KBM-7 (cell line): ENCODE measurements around the gene CHCHD6.
"Not testable (repeated sequence)": the region's sequence is repeated elsewhere in the genome, so short reads cannot be mapped to it uniquely, and the experiment has no call there.

Experiments
- DNase-seq: peaks from one replicate; pipeline ENCODE4 v3.0.0-alpha.2; 2015
- in situ Hi-C: fragments of 300-500 bp; cut with MboI; formaldehyde crosslinking; loops from 2 replicates; pipeline ENCODE4 v1.14.3; 2020; ENCODE audit warnings: low sequenced_read_pairs, low pct_unique_long_range_greater_than_20kb, mixed read lengths

The CHCHD6 gene

DNA sequence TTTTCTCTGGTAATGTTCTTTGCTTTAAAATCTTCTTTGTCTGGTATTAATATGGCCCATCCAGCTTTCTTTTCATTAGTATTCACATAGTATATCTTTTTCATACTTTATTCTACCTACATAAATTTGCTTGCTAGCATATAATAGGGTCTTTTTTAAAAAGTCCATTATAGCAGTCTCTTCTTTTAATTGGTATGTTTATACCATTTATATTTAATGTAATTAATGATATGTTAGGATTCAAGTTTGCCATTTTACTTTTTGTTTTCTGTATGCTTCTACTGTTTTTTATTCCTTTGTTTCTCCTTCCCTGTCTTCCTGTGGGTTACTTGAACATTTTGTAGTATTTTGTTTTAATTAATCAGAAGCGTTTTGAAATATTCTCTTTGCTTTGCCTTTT lies 89.0 kb downstream of the CHCHD6 start:
- in situ Hi-C loops: no loop called here
- DNase-seq: no peak

DNA sequence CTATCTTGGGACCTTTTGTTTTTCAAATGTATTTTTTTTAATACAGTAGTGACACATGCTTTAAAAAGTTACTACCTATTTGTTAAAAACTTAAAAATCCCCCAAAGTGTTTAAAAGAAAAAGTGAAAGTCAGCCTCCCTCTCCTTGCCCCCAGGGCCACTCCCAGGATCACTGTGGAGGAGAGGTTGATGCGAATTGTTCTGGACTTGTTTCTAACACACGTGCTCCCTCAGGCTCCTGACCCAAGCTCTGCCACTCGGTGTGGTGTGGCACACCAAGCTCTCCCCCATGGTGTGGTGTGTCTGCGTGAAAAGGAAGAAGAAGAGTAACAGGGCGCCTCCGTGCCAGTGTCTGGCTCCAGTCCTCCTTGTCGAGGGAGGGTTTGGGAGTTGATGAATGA lies 93.5 kb downstream of the CHCHD6 start:
- in situ Hi-C loops: no loop called here
- no peak for DNase-seq

DNA sequence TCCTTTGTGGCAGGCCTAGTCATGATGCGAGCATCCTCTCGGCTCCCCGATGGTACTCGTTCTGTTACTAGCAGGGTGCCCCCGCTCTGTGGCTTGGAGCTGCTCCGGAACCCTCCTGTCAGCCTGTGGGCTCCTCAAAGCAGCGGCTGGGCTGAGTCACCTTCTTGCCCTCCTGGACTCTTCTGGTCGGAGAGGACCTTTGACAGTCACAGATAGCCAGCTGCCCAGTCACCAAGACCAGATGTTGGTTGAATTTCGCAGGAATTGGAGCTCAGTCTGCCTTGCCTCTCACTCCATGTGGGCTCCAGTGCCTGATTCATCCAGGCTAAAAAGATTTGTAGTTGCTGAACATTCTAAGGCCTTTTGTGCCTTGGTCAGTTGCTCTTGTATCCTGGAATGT lies 94.5 kb downstream of the CHCHD6 start:
- no peak for DNase-seq
- in situ Hi-C loops: no loop called here

DNA sequence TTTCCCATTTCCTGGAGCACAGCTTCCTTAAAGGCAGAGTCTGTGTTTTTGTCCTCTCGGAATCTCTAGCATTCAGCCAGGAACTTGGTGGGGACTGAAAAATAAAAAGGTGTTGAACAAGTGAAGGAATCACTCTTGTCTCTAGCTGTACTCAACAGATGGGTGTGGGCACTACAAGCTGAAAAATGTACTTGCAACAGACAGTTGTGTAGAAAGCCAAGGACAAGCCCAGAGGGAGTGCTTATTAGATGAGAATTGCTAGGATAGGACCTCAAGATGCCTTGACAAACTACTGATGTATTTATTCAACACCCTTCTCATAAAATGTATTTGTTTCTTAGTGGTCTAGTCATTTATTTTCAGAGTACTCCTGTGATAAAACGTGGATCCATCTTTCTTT lies 95.1 kb downstream of the CHCHD6 start:
- in situ Hi-C loops: no loop called here

DNA sequence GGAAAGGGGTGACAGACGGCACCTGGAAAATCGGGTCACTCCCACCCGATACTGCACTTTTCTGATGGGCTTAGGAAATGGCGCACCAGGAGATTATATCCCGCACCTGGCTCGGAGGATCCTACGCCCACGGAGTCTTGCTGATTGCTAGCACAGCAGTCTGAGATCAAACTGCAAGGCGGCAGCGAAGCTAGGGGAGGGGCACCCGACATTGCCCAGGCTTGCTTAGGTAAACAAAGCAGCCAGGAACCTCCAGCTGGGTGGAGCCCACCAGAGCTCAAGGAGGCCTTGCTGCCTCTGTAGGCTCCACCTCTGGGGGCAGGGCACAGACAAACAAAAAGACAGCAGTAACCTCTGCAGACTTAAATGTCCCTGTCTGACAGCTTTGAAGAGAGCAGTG lies 97.3 kb downstream of the CHCHD6 start:
- in situ Hi-C loops, DNase-seq: not testable (repeated sequence)

More for the DNA sequence above, 95.1 kb downstream of the CHCHD6 start:
- DNase-seq: no peak

DNA sequence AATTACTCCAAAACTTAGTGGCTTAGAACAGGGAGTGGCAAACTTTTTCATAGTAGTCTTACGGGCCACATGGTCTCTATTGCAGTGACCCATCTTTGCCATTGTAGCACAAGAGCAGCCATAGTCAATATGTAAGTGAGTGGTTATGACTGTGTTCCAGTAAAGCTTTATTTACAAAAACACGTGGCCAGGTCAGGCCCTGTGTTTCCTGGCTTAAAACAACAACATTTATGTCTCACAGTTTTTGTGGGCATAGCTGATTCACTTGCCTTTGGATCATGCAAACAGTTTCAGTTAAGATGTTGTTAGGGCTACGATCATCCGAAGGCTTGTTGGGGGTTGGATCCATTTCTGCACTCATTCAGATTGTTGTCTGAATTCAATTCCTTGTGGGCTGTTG lies 103.8 kb downstream of the CHCHD6 start:
- in situ Hi-C loops: no loop called here
- DNase-seq: no peak

DNA sequence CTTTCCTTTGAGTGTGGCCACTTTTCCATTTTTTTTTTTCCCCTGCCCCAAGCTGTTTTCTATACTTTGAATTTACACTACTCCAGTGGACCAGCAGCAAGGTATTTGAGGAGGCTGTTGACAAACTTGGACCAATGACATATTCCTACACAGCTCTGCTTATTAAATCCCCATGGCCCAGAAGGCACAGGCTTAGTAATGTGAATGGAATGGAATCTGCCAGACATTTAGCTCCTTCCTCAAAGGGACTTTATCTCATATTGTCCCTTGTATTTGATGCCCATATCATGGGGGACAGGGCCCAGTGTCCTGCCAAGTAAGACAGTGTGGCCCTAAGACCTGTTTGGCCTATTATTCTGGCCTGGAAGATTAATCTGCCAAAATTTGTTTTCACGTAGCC lies 107.5 kb downstream of the CHCHD6 start:
- in situ Hi-C loops: no loop called here
- DNase-seq: no peak

DNA sequence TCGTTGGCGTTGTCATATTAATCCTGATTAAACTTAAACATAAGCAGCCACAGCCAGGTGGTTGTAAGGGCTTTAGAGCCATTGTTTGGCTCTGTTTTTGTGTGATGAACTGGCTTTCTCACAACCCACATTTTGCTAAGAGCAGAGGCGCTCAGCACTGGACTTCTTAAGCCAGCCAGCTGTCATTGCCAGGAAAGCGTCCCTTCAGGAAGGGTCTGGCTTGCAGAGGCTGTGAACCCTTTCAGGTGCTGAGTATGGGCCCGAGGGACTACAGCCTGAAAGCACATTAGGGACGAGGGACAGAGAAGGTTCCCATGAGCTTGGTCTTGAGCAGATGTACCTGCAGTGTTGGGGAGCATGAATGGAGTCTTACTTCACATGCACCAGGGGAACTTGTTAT lies 112.3 kb downstream of the CHCHD6 start:
- in situ Hi-C loops: no loop called here
- DNase-seq: no peak

DNA sequence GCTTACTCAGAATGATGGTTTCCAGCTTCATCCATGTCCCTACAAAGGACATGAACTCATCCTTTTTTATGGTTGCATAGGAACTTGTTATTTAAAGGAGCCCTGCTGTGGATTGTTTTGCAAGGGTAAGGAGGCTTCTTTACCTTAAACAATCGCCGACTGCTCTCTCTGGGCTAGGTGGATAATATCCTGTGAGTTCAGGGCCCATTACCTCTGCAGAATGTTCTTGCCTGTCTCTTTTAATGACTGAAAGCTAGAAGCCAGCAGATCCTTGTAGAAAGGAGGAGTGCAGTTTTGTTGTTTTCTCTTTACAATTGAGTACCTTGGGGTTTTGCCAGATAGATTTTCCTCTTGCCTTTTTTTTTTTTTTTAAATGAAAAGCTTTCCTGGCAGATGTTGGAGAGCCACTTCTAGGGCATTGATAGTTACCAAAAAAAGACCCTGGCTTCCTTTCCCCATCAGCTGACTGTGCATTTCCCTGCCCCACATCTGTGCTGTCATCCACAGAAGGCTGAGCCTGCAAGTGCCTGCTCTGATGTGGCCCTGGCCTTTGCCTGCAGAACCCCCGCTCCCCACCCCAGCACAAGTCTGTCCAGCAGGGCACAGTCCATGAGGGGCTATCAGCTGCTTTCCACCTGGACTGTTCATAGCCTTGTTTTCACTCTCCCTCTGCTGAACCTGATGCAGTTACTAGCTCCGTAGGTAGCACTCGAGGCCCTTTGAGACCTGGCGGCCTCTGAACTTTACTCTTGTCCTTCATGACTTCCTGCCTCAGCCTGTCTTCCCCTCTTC lies 113.1 kb downstream of the CHCHD6 start:
- no peak for DNase-seq
- in situ Hi-C loops: no loop called here

DNA sequence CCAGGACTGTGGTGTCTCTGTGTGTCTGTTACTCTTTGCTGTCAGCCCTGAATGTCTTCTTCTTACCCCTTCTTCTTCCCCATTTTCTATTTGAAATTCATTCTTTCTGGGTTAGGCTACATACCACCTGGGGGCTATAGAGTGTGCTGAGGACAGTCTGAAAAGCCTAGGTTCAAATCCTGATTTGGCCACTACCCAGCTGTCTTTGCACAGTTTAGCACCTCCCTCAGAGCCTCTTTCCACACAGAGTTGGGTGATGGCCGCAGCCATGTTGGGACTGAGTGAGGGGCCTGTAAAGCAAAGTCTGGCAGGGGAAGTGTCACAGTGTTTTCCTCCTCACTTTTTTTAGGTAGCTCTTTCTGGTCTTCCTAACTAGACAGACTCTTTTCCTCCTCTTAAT lies 113.7 kb downstream of the CHCHD6 start:
- no peak for DNase-seq
- in situ Hi-C loops: no loop called here

DNA sequence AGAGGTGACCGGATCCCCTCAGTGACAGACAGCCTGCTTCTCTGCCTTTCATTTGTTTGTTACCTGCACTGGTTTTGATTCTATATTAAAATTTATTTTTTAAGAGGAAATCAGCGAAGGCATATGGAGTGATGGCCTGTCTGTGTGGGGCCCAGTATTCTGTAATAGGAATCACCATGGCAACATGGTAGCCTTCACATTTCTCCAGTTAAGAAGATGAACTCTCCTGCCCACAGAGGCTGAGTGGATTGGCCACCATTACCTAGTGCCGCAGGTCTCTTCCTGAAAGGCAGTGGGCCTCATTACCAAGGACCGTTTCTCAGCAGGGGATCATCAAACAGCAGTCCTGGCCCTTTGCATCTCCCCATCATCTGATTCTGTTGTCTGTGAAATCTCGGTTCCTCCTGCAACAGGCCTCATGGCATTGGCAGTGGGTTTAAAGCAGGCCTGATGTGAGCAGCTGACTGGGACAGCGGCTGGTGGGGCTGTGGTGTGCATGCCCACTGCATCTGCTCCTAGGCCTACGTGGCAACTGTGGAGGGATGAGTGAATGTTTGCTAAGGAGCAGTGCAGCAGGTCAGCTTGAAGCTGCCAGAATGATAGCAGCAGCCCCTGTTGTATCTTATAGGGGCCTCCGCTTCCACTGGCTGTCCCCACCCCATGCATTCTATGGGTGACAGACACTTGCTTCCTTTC lies 114.5 kb downstream of the CHCHD6 start:
- in situ Hi-C loops: no loop called here
- no peak for DNase-seq

DNA sequence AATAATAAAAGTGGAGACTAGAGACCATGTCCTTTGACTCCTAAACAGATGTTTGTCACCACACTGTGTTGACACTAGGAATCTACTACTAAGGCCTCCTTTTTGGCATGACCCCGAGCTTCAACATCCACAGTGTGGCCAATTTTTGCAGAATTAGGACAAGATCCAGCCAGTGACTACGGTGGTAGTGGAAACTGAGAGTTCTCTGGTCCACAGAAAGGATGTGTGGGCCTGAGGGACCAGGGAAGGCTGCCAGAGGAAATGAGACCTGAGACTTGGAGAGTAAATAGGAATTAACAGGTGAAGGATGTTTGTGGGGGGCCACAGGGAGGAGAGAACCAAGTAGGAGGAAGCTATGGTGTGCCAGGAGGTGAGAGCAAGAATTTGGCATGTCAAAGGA lies 122.7 kb downstream of the CHCHD6 start:
- in situ Hi-C loops: no loop called here
- DNase-seq: no peak

DNA sequence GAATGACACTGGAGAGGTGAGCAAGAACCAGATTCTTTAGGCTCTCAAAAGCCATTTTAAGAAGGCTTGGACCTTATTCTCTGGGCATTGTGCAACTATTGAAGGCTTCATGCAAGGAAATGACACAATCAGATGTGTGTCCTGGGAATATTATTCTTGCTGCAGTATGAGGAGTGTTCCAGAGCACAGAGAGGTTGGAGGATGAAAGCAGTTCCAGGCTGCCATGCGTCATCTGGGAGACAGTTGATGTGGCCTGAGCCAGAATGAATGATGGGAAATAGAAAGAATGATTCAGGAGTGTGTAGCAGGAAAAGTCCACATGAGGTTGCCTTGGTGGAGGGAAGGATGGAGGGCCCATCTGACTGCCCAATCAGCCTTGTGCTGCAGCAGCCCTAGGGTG lies 123.1 kb downstream of the CHCHD6 start:
- in situ Hi-C loops: no loop called here
- no peak for DNase-seq

DNA sequence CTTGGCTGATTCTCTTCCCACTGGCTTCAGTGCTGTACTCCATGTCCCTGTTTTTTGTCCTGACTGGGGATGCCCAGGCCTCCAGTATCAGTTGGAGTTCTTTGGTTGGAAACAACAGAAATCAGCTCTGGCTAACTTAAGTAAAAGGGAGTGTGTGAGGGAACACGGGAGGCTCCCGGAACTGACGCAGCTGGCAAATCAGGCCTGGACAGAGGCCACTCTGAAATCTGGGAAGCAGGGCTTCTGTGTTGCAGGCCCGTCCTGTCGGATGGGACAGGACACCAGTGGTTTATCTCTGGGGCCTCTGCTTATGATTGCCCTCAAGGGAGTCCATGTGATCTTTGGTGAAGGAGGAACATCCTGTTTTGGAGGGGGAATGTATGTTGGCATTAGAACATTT lies 124.3 kb downstream of the CHCHD6 start:
- in situ Hi-C loops: no loop called here
- DNase-seq: no peak

DNA sequence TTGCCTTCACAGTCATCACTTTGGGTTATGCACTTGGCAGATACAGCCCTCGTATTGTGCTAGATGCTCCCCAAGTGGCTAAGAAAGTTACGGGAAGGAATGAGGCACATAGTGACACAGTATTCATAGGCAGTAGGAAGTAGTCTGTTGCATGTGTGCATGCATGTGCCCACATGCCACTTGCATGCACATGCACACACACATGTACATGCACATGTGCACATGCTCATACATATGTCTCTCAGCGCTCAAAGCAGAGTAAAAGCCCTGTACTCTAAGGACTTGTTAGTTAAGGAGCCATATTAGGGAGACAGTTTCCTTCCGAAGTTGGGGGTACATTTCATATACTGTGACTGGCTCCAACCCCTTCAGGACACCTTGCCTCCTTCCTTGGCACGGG lies 128.9 kb downstream of the CHCHD6 start:
- no peak for DNase-seq
- in situ Hi-C loops: no loop called here

DNA sequence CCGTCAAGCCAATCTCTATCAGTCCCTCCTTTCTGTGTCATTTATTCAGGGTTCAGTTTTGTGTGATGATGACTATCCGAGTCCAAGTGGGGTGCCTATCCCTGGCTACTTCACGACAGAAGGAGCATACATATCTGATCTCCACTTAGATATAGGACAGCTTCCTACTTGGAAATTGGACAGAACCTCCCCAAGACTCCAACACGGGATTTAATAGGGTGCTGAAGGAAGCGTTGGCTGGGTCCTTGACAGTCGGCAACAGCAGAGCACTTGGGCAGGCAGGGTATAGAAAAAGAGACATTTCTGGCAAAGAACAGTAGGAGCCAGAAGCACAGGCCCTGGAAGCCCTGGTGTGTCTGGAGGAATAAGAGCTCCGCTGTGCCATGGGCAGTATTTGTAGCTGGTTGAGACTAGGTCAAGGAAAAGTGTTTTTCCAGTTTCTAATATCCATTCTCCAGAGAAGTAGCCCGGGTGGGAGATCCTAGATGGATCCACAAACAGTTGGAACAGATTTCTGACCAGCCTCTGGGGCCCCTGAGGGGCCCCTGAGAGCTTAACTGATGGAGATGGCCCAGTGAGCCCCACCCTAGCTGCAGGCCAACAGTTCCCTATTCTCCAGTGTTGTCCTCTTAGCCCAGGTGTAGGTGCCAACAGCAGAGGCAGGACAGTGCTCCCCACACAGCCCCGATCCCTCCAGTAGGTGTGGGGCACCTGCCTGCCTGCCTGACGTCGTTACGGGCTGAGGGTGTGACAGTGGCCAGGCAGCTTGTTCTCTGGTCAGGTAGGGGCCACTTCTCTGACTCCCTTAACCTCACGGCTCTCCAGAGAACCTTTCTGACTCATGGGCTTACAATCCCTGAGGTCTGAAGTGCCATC lies 130.8 kb downstream of the CHCHD6 start:
- no peak for DNase-seq
- in situ Hi-C loops: no loop called here

DNA sequence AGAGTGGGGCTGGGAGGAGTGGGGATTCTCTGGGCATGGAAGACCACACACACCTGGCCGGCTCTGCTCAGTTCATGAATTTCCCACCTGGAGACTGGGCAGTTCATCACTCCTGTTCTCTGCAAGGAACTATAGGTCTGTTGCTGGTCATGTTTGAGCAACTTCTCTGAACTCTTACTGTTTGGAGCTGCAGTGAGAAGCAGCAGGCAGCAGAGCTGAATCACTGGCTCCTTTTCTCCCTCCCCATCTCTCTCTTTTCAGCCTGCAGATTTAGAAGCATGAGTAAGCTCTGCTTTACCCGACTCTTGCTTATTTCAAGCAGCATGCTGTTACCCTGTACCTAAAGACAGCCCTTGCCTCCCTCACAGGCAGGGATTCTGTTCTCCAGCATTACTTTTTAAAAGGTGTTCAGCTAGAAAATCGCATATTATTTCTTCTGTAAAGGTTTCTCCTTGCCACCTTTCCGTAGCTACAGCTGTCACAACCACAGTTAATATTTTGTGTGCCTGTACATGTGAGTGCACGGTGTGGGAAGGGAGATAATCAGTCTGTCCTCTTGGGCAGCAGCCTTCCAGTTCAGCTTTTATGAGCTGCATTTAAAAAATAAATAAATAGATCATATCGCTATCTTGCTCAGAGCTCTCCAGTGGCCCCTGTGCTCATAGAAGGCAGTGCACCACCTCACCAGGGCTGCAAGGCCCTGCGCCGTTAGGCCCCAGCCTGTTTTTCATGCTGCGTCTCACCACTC lies 131.6 kb downstream of the CHCHD6 start:
- in situ Hi-C loops: no loop called here
- DNase-seq: no peak

DNA sequence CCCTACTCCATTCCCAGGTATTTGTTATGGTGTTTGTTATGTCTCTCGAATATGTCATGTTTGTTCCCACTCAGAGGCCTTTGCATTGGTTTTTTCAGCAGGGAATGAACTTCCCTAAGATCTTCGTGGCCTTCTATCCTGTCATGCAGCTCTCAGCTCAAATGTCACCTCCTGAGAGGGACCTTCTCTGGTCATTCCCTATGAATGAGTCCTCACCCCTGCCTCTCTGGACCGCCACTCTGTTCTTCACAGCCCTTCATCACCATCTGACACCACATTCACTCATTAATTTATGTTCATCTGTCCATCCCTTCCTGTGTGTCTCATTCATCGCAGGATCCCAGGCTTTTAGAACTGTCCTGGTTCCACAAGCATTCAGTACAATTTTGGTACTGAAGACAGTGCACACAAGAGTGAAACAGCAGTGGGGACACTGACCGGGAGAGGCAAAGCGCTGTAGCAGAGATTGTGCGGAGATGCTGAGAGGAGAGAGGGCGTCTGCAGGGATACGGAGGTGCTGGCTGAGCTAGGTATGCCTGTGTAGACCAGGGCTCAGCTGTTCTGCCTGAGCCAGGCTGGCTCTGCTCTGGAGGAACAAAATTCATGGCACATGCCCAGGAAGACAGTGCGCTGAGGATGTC lies 132.3 kb downstream of the CHCHD6 start:
- DNase-seq: no peak

DNA sequence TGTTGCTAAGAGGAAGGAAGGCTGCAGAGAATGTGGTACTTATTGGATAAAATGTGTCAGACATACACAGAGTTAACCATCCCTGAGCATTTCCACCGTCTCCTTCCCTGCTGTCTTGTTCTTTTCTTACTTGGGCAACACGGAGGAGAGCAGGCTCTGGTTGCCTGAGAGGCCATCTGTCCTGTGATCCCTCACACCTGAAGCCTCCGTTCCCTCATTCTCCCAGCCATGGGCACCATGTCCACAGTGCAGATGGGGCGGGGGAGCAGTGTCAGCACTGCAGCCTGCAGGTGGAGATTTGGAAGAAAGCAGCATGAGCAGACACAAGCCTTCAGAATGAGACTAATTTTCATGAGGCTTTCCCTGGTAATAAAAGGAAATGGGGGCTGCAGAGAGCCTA lies 133.7 kb downstream of the CHCHD6 start:
- in situ Hi-C loops: no loop called here
- DNase-seq: no peak

More for the DNA sequence above, 132.3 kb downstream of the CHCHD6 start:
- in situ Hi-C loops: no loop called here
